Esophagus muscularis mucosa (tissue), 4 donors: ENCODE results near the gene TNFRSF19.

Experiments
- EP300 ChIP-seq: sonication (generic); formaldehyde crosslinking; IDR thresholded peaks from one replicate; pipeline ENCODE4 v1.6.1; 2017; ENCODE audit warnings: antibody characterized with exemption
- POLR2A ChIP-seq: fragments of 450-650 bp; IDR thresholded peaks from one replicate; pipeline ENCODE4 v1.6.1; 2017; ENCODE audit warnings: antibody characterized with exemption, moderate library complexity, mild to moderate bottlenecking, low read depth
- POLR2AphosphoS5 ChIP-seq, 2 donors: sonication (generic); formaldehyde crosslinking; IDR thresholded peaks; one replicate each; pipeline ENCODE4 v1.6.1; 2017; ENCODE audit warnings: antibody characterized with exemption in 2 of 2
- TF ChIP-seq, protein P1 (sequence below), 3 experiments: fragments of 200-600 bp in 2 of 3; fragments of 450-650 bp in 1 of 3; sonication (generic) in 2 of 3; IDR thresholded peaks; one replicate each; pipeline ENCODE4 v1.5.1; 2017 to 2019; ENCODE audit warnings: antibody characterized with exemption in 3 of 3, mild to moderate bottlenecking in 2 of 3, moderate library complexity in 1 of 3

DNA sequence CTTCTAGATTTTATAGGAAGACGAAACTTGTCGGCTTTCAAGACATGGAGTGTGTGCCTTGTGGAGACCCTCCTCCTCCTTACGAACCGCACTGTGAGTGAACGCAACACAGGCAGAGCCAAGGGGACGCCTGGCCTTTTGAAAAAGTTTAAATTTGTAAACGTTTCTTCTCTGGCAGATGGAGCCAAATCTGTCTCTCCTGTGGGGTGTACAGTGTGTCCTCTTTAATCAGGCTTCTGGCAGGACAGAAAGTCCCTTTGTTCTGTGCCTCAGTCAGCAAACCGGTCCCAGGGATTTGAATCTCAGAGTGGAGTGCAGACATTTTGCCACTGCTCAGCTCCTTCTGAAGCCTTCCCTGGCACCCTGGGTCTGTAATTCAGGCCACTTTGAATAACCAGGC, 56.5 kb downstream of the TNFRSF19 start:
- TF ChIP-seq, protein P1, sequence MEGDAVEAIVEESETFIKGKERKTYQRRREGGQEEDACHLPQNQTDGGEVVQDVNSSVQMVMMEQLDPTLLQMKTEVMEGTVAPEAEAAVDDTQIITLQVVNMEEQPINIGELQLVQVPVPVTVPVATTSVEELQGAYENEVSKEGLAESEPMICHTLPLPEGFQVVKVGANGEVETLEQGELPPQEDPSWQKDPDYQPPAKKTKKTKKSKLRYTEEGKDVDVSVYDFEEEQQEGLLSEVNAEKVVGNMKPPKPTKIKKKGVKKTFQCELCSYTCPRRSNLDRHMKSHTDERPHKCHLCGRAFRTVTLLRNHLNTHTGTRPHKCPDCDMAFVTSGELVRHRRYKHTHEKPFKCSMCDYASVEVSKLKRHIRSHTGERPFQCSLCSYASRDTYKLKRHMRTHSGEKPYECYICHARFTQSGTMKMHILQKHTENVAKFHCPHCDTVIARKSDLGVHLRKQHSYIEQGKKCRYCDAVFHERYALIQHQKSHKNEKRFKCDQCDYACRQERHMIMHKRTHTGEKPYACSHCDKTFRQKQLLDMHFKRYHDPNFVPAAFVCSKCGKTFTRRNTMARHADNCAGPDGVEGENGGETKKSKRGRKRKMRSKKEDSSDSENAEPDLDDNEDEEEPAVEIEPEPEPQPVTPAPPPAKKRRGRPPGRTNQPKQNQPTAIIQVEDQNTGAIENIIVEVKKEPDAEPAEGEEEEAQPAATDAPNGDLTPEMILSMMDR (IDR thresholded peaks at IDR 0.05) = no peak
- TF ChIP-seq POLR2A (no peak), EP300 (no peak), POLR2AphosphoS5 (IDR thresholded peaks at IDR 0.05) (no peak)
